Astrocyte of the spinal cord (primary cell): ENCODE data around the gene CDH24.
"Not testable (repeated sequence)": the region's sequence is repeated elsewhere in the genome, so short reads cannot be mapped to it uniquely, and the experiment has no call there.

Experiments
- DNase-seq: peaks from one replicate; pipeline ENCODE4 v3.0.0; 2011; ENCODE audit warnings: low read depth, low spot score
- H3K4me3 ChIP-seq: 2 replicates; pipeline ENCODE4 v1.5.1; 2011; ENCODE audit warnings: low read depth, mild to moderate bottlenecking, low read length, moderate library complexity
- in situ Hi-C: cut with HindIII; loops from 2 replicates; pipeline ENCODE4 v1.10.0; 2017; ENCODE audit warnings: low sequenced_read_pairs
- TF ChIP-seq, protein P1 (sequence below): IDR thresholded peaks from 2 replicates; pipeline ENCODE4 v1.5.1; 2012; ENCODE audit warnings: low read depth, mild to moderate bottlenecking, low read length, inconsistent platforms

CDH24 gene

DNA sequence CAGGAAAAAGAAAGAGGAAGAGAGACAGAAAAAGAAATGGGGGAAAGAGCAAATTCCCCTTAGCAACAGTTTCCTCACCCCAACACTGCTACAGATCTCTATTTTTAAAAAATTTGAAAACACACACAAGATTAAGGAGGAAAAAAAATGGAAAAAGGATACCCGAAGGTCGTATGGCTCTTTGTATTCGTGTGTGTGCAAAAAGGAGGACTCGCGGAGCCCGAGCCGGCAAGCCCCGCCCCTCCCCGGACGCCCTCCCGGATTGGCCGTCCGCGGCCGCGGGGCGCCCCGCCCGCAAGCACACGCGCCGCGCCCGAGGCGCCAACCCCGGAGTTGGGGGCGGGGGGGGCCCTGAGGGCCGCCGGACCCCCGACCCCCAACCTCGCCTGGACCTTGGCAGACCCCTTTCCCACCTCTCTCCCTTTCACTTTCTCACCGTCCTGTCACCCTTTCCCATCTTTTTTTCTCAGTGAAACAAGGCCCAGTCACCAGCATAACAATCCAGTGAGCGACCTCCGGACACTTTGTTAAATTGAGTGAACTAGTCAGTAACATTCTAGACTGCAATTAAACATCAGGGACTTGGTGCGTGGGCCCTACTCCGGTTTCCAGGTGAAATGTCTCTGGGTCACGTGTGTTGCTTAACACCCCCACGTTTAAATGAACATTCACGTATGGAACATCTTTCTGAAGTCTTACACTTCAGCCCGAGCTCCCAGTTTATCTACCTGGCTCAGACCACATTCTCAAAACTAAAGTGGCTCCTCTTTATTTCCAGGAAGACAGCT is 47.2 kb downstream of the CDH24 start, which contains the start of gene C14orf93:
C14orf93 (minus strand) TSS at position 205 of the 788 bp plus-strand sequence. CDS start 11,120 bp downstream, outside the sequence.
- TF ChIP-seq, protein P1, sequence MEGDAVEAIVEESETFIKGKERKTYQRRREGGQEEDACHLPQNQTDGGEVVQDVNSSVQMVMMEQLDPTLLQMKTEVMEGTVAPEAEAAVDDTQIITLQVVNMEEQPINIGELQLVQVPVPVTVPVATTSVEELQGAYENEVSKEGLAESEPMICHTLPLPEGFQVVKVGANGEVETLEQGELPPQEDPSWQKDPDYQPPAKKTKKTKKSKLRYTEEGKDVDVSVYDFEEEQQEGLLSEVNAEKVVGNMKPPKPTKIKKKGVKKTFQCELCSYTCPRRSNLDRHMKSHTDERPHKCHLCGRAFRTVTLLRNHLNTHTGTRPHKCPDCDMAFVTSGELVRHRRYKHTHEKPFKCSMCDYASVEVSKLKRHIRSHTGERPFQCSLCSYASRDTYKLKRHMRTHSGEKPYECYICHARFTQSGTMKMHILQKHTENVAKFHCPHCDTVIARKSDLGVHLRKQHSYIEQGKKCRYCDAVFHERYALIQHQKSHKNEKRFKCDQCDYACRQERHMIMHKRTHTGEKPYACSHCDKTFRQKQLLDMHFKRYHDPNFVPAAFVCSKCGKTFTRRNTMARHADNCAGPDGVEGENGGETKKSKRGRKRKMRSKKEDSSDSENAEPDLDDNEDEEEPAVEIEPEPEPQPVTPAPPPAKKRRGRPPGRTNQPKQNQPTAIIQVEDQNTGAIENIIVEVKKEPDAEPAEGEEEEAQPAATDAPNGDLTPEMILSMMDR, result no peak
- in situ Hi-C loops, result no loop called here
- peak within 1 kb of the TSS; percentile 49 for H3K4me3 ChIP-seq
- peak; percentile 57 for DNase-seq

DNA sequence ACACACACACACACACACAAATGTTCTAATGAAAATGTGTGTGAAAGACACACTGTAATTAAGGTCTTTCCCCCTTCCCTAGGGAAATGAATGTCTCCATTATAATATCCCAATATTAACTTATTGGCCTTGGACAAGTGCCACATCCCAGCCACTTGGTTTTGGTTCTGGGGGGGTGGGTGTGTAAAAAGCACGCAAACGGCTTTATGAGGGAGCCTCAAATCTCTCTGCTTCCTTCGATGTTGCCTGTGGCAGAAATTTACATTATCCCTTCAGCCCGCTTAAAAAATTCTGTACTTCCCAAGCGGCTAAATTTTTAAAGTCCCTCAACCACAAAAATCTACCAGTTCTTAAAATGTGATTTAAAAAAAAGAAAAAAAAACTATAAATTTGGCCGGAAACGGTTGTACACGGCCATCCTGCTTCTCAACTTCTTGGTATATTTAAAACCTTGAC is 47.8 kb downstream of the CDH24 start:
- peak overlapping the region; percentile 49 for H3K4me3 ChIP-seq
- DNase-seq, result no peak
- TF ChIP-seq, protein P1, result no peak
- in situ Hi-C loops, result no loop called here

DNA sequence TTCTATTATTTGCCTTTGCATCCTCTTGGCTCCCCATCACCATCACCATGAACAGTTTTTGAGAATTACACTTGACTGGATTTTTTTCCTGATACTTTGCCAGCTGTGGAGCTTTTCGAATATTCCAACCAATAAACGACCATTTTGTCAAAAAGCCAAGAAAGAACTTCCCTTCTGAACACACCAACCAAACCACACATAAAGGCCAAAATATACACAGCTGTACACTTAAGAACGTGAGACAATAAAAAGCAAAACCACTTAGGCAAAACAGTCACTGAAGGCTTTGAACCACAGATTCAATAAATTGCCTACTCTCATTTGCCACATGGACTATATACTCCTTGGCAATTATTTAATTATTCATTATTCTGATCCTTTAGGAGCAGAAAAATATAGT is 48.5 kb downstream of the CDH24 start:
- TF ChIP-seq, protein P1, result no peak
- peak; percentile 32 for DNase-seq
- in situ Hi-C loops, result no loop called here
- H3K4me3 ChIP-seq, result no peak overlapping the region

DNA sequence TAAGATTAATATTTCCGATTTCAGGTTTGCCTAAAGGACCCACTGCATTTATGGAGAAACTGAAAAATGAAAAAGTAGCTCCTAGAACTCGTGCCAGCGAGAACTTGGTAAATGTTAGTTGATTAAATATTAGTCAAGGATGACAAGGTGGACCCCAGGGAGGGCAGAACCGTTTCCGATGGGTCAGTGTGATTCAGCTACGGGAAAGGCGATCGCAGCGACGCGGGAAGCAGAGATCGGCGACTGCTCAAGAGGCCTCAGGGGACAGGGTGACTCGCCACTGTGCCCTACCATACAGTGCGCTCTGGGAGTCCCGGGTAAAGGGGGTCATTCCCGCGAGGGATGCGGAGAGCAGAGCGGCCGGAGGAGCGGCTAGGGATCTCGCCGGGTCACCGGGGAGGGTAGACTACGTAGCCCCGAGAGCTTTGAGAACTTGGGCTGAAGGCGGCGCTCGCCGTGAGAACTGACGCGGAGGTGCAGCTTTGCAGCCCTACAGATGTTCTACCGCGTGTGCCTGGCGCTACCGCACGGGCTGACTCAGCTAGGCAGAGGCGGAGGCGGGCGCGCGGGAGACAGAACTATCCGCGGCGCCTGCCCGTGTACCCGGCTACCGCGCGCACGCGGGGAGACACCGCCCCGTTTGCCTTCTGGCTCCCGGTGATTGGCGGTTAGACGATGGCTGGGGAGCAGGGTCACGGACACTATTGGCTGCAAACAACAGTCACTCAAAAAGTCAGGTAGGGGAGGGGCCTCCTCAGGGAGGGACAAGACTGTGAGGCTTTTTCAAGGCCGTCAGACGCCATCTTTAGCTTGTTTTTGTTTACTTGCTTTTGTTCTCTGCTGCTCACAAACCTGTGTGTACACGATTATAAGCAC is 50.5 kb downstream of the CDH24 start:
- TF ChIP-seq, protein P1, result peak; percentile 29
- peak overlapping the region; percentile 64 for H3K4me3 ChIP-seq
- DNase-seq, result peak; percentile 98
- in situ Hi-C loops, result no loop called here

DNA sequence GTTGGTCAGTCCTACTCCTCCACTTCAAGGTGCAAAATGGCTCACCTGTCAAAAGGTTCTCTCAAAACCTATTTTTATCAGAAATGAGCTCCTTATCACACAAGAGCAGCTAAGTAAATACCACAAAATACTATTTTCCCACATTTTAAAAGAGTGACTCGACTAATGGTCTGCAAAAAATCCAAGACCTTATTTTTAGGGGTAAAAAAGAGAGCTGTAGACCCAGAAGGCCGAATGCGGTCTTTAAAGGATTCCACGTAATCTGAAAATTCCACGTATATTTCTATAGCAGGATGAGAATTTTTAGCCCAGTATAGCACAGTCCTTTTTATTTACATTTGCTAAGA is 51.2 kb downstream of the CDH24 start:
- in situ Hi-C loops, result no loop called here
- H3K4me3 ChIP-seq, result peak overlapping the region; percentile 64
- DNase-seq, result no peak
- TF ChIP-seq, protein P1, result no peak

DNA sequence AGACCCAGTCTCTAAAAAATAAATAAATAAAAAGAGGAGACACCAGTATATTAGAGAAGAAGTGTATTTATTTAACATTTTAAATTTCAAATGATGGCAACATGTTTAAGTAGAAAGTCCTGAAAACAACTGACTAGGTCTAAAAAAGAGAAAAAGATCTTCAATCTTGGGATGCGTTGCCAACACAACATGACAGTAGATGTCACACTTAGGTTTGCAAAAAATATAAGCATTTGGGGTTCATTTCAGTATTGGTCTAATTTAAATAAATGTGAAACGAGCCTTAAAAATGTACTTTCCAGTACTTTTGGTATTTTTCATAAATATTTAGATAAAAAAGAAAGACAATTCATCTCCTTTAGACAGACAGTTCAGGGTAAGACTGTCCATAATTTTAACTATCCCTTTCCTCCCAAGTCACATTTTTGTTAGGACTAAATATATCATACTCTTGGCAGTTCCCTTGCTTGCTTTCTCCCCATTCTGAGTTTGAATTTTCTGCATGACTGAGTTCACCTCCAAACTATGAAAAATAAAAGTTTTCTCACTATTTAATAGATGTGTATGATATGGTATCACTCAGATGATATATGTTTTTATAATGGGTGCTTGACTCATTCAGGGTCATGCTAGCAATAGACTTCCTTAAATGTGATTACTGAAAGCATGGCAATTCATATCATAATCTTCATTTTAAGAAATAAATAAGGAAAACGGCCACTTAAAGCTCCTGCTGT is 51.7 kb downstream of the CDH24 start:
- DNase-seq, result peak; percentile 29
- no peak overlapping the region for H3K4me3 ChIP-seq
- in situ Hi-C loops, result no loop called here
- TF ChIP-seq, protein P1, result no peak

DNA sequence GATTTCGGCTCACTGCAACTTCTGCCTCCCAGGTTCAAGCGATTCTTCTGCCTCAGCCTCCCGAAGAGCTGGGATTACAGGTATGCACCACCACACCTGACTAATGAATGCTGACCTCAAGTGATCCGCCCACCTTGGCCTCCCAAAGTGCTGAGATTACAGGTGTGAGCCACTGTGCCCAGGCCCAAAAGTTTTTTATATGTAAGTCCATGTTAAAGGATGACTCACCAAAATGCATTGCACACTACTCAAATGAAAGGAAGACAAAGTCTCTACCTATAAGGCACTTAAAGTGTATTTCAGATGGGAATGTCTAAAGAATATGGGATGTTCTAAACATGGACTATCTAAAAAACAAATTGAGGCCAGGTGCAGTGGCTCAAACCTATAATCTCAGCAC is 53.0 kb downstream of the CDH24 start:
- DNase-seq, H3K4me3 ChIP-seq, in situ Hi-C loops: not testable (repeated sequence)
